ENCODE measurements around the gene MBD6. TPM values are rescaled to one million over a fixed set of nuclear protein-coding genes. Genes with fewer than 3 reads are reported as not detected.

Gene MBD6
- total RNA-seq, 1 experiment from 2014 or later: 140 TPM

- Histone ChIP-seq H3K4me1 (ENCODE audit: insufficient read depth, low read length, poor library complexity, severe bottlenecking) (no peaks in the 10 kb centered on the region), H3K27ac (ENCODE audit: low read depth, low read length, poor library complexity, severe bottlenecking) (no peak overlapping the region), H3K4me3 (ENCODE audit: low read depth, low read length, poor library complexity, severe bottlenecking) (no peak overlapping the region), H3K36me3 (ENCODE audit: insufficient read depth, low read length, poor library complexity, severe bottlenecking) (peaks cover 66% of the 10 kb centered on the region), H3K9me3 (ENCODE audit: low read depth, low read length, poor library complexity, severe bottlenecking) (no peaks in the 10 kb centered on the region), H3K27me3 (replicated peaks; ENCODE audit: insufficient read depth, low read depth, low read length, poor library complexity) (no peaks in the 10 kb centered on the region)
- ChIA-PET CTCF (no interaction called here), POLR2A (ENCODE audit: low non-redundant PET) (no interaction called here)
- no peak for DNase-seq (ENCODE audit: low spot score)
- TF ChIP-seq EZH2 (IDR thresholded peaks at IDR 0.05; ENCODE audit: borderline replicate concordance, low read depth, low read length, poor library complexity, severe bottlenecking): no peak
- no peak for TF ChIP-seq CTCF (conservative IDR thresholded peaks at IDR 0.05; ENCODE audit: low read depth, low read length)
- intact Hi-C loops (cut with micrococcal nuclease; ENCODE audit: unreplicated experiment): no loop called here
- no TSS peak for BruUV-seq (replicated peaks)
Measured at GRCh38 chr12:57496822-57497221, 25.8 kb upstream of the MBD6 start.

DNA sequence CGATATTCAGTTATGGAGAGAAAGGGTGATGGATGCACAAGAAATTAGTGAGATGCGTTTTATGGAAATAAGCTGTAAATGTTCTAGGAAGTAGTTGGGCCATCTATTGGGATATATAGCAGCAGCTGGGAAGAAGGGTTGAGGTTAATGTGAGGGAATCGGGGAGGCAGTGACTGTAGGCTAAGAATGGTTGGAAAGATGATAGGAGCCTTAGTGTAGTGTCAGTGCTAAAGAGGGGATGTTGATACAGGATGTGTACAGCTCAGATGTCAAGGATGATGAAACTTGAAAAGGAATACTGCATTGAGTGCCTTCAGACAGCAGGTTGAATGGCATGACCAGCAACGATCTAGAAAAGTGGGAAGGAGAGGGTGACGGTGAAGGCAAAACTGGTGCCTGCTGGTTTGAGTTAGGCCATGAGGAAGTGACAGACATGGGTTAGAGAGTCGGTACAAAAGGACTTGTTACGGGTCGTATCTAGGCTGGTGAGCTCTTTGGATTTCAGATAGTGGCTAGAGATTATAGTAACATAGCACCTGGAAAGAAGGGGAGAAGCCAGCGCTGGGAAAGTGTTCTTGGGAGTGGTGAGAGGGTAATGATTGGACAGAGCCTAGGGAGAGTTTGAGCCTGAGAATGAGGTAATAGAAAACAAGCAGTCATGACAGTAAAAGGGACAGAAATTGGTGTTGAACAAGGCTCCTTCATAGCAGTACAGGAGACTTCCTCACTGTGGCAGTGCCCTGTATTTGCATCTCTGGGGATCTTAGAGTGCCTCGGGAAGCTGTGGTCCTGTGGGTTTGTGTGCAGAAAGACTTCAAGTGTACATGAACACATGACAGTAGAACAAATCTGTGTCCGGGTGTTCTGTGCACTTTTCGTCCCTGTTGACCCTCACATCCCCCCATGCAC is 25.1 kb upstream of the MBD6 start:
- ChIA-PET POLR2A (ENCODE audit: low non-redundant PET) (no interaction called here), CTCF (no interaction called here)
- Histone ChIP-seq H3K9me3 (ENCODE audit: low read depth, low read length, poor library complexity, severe bottlenecking) (no peaks in the 10 kb centered on the region), H3K4me3 (ENCODE audit: low read depth, low read length, poor library complexity, severe bottlenecking) (no peak overlapping the region), H3K27ac (ENCODE audit: low read depth, low read length, poor library complexity, severe bottlenecking) (no peak overlapping the region), H3K27me3 (replicated peaks; ENCODE audit: insufficient read depth, low read depth, low read length, poor library complexity) (no peaks in the 10 kb centered on the region), H3K36me3 (ENCODE audit: insufficient read depth, low read length, poor library complexity, severe bottlenecking) (peaks cover 68% of the 10 kb centered on the region), H3K4me1 (ENCODE audit: insufficient read depth, low read length, poor library complexity, severe bottlenecking) (no peaks in the 10 kb centered on the region)
- intact Hi-C loops (cut with micrococcal nuclease; ENCODE audit: unreplicated experiment): no loop called here
- no TSS peak for BruUV-seq (replicated peaks)
- TF ChIP-seq CTCF (conservative IDR thresholded peaks at IDR 0.05; ENCODE audit: low read depth, low read length) (no peak), EZH2 (IDR thresholded peaks at IDR 0.05; ENCODE audit: borderline replicate concordance, low read depth, low read length, poor library complexity, severe bottlenecking) (no peak)
- no peak for DNase-seq (ENCODE audit: low spot score)

GRCh38 chr12:57498132-57498502 is 24.5 kb upstream of the MBD6 start:
- intact Hi-C loops (cut with micrococcal nuclease; ENCODE audit: unreplicated experiment): no loop called here
- no TSS peak for BruUV-seq (replicated peaks)
- CTCF ChIA-PET: no interaction called here
- Histone ChIP-seq H3K36me3 (ENCODE audit: insufficient read depth, low read length, poor library complexity, severe bottlenecking) (peaks cover 66% of the 10 kb centered on the region), H3K27ac (ENCODE audit: low read depth, low read length, poor library complexity, severe bottlenecking) (no peak overlapping the region), H3K4me1 (ENCODE audit: insufficient read depth, low read length, poor library complexity, severe bottlenecking) (no peaks in the 10 kb centered on the region), H3K27me3 (replicated peaks; ENCODE audit: insufficient read depth, low read depth, low read length, poor library complexity) (no peaks in the 10 kb centered on the region), H3K4me3 (ENCODE audit: low read depth, low read length, poor library complexity, severe bottlenecking) (no peak overlapping the region), H3K9me3 (ENCODE audit: low read depth, low read length, poor library complexity, severe bottlenecking) (no peaks in the 10 kb centered on the region)
- DNase-seq (ENCODE audit: low spot score): no peak
- TF ChIP-seq CTCF (conservative IDR thresholded peaks at IDR 0.05; ENCODE audit: low read depth, low read length) (peak; percentile 24; the same call in 1 of the 2 replicates), EZH2 (IDR thresholded peaks at IDR 0.05; ENCODE audit: borderline replicate concordance, low read depth, low read length, poor library complexity, severe bottlenecking) (no peak)
- POLR2A ChIA-PET (ENCODE audit: low non-redundant PET): no interaction called here

Measured in A673 (cell line).